ENCODE results near the gene NEGR1. TPM values are rescaled to one million over a fixed set of nuclear protein-coding genes. Genes with fewer than 3 reads are reported as not detected.

The NEGR1 gene
- total and polyA plus RNA-seq, 4 donors, result 0.08 to 0.14 (median 0.12) TPM; not detected in 1

DNA sequence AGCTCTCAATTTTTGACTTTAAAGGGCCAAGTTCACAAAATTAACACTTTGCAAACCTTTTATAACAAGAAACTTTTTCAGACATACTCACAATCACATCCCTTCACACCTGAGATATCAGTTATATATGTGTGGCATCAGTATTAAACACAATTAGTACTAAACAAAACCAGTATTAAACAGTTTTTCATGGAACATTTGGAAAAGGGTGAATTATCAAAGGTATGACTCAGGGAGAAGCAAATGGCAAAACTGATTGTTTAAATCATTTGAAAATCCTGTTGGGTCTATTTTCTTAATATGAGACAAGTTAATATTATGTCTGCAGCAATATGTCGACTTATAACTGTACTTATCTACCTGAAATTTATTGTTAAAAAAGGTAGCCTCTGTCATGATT is 587.3 kb downstream of the NEGR1 start:
- Histone ChIP-seq H3K27ac (ENCODE audit: low read depth in 1 of 2, low read length in 2 of 2) (no peak overlapping the region), H3K9ac (ENCODE audit: low read depth in 1 of 2, low read length in 2 of 2) (no peak overlapping the region), H3K4me1 (ENCODE audit: control insufficient read depth in 4 of 4, insufficient read depth in 4 of 4, low read length in 3 of 4) (no peaks in the 10 kb centered on the region), H3K9me3 (ENCODE audit: control insufficient read depth in 4 of 4, low read length in 3 of 4) (no peaks in the 10 kb centered on the region), H3K27me3 (ENCODE audit: control insufficient read depth in 4 of 4, insufficient read depth in 4 of 4, low read length in 3 of 4) (no peaks in the 10 kb centered on the region), H3K36me3 (ENCODE audit: control insufficient read depth in 4 of 4, insufficient read depth in 3 of 4, low read depth in 1 of 4, low read length in 3 of 4) (no peaks in the 10 kb centered on the region), H3K4me3 (ENCODE audit: low read depth in 1 of 3, low read length in 3 of 3) (no peak overlapping the region)
- TF ChIP-seq REST (IDR thresholded peaks at IDR 0.05) (no peak), YY1 (IDR thresholded peaks at IDR 0.05) (no peak), HNF4A (conservative IDR thresholded peaks at IDR 0.05) (no peak), FOXA2 (IDR thresholded peaks at IDR 0.05) (no peak), GABPA (IDR thresholded peaks at IDR 0.05 in 1 of 2, conservative IDR thresholded peaks at IDR 0.05 in 1 of 2) (no peak), NR2F2 (IDR thresholded peaks at IDR 0.05) (no peak), ZBTB33 (IDR thresholded peaks at IDR 0.05) (no peak), EGR1 (IDR thresholded peaks at IDR 0.05; ENCODE audit: low read depth in 2 of 2) (no peak), SP1 (IDR thresholded peaks at IDR 0.05) (no peak), CTCF (IDR thresholded peaks at IDR 0.05; ENCODE audit: low read depth, low read length, missing input control) (no peak), HNF4G (IDR thresholded peaks at IDR 0.05) (no peak), ATF3 (IDR thresholded peaks at IDR 0.05) (no peak), RAD21 (IDR thresholded peaks at IDR 0.05) (no peak)
- no peak for DNase-seq (ENCODE audit: low spot score)
- WGBS, result 61% methylated on average over 1 of the region's 1 CpG

GRCh38 chr1:71693581-71693980 is 588.8 kb downstream of the NEGR1 start:
- Histone ChIP-seq H3K4me1 (ENCODE audit: control insufficient read depth in 4 of 4, insufficient read depth in 4 of 4, low read length in 3 of 4) (no peaks in the 10 kb centered on the region), H3K36me3 (ENCODE audit: control insufficient read depth in 4 of 4, insufficient read depth in 3 of 4, low read depth in 1 of 4, low read length in 3 of 4) (no peaks in the 10 kb centered on the region), H3K27me3 (ENCODE audit: control insufficient read depth in 4 of 4, insufficient read depth in 4 of 4, low read length in 3 of 4) (no peaks in the 10 kb centered on the region), H3K4me3 (ENCODE audit: low read depth in 1 of 3, low read length in 3 of 3) (no peak overlapping the region), H3K27ac (ENCODE audit: low read depth in 1 of 2, low read length in 2 of 2) (no peak overlapping the region), H3K9ac (ENCODE audit: low read depth in 1 of 2, low read length in 2 of 2) (no peak overlapping the region), H3K9me3 (ENCODE audit: control insufficient read depth in 4 of 4, low read length in 3 of 4) (no peaks in the 10 kb centered on the region)
- DNase-seq (ENCODE audit: low spot score), result no peak
- TF ChIP-seq FOXA1 (IDR thresholded peaks at IDR 0.05) (no peak), YY1 (IDR thresholded peaks at IDR 0.05) (no peak), ZBTB33 (IDR thresholded peaks at IDR 0.05) (no peak), SP1 (IDR thresholded peaks at IDR 0.05) (no peak), ATF3 (IDR thresholded peaks at IDR 0.05) (no peak), JUND (IDR thresholded peaks at IDR 0.05) (no peak), HNF4G (IDR thresholded peaks at IDR 0.05) (no peak), CTCF (IDR thresholded peaks at IDR 0.05; ENCODE audit: low read depth, low read length, missing input control) (no peak), GABPA (IDR thresholded peaks at IDR 0.05 in 1 of 2, conservative IDR thresholded peaks at IDR 0.05 in 1 of 2) (no peak), HNF4A (conservative IDR thresholded peaks at IDR 0.05) (no peak), NR2F2 (IDR thresholded peaks at IDR 0.05) (no peak), EGR1 (IDR thresholded peaks at IDR 0.05; ENCODE audit: low read depth in 2 of 2) (no peak)
- TF ChIP-seq, protein P1, sequence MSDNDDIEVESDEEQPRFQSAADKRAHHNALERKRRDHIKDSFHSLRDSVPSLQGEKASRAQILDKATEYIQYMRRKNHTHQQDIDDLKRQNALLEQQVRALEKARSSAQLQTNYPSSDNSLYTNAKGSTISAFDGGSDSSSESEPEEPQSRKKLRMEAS (IDR thresholded peaks at IDR 0.05), result no peak
